SK-N-SH (cell line): ENCODE data around the gene STARD3. TPM values are rescaled to one million over a fixed set of nuclear protein-coding genes. Genes with fewer than 3 reads are reported as not detected.

Source experiments
- CTCF ChIA-PET: fragments of 300-600, 350-600 bp; formaldehyde crosslinking; extraction: SDS; loops from one replicate; lab custom pipeline; 2021; lab: Yijun Ruan, JAX
- POLR2A ChIA-PET: fragments of 350-600 bp; sonication (Branson Sonifier 250); formaldehyde crosslinking; extraction: SDS; loops from one replicate; lab custom pipeline; 2020; ENCODE audit warnings: antibody characterized with exemption, inconsistent platforms; lab: Yijun Ruan, JAX
- DNase-seq: peaks from one replicate; pipeline ENCODE4 v3.0.0; 2012
- H2AFZ ChIP-seq: fragments of 200-600 bp; sonication (generic); 2 replicates; pipeline ENCODE4 v1.8.1; 2016; ENCODE audit warnings: antibody characterized with exemption, mild to moderate bottlenecking, low read depth
- H3F3A ChIP-seq: fragments of 200-600 bp; sonication (generic); replicated peaks from 2 replicates; pipeline ENCODE3; 2016; ENCODE audit warnings: antibody characterized with exemption, mild to moderate bottlenecking; ENCODE audit not compliant: insufficient read depth
- H3K27ac ChIP-seq, 2 experiments: fragments of 200-500 bp in 1 of 2; fragments of 200-600 bp in 1 of 2; sonication (Bioruptor generic) in 1 of 2; sonication (generic), shearing (Covaris generic) in 1 of 2; 2 replicates each; pipeline versions ENCODE4 v1.5.1 to v1.6.1; 2014 to 2016; ENCODE audit warnings: low read depth in 2 of 2, inconsistent platforms in 1 of 2, low read length in 1 of 2, mild to moderate bottlenecking in 1 of 2, mixed read lengths in 1 of 2
- H3K27me3 ChIP-seq: fragments of 200-600 bp; sonication (generic), shearing (Covaris generic); 2 replicates; pipeline ENCODE4 v1.6.1; 2016; ENCODE audit warnings: mixed run types; ENCODE audit not compliant: insufficient read depth
- H3K36me3 ChIP-seq, 2 experiments: fragments of 200-500 bp in 1 of 2; fragments of 200-600 bp in 1 of 2; sonication (Bioruptor generic) in 1 of 2; sonication (generic) in 1 of 2; replicated peaks in 1 of 2; 2 replicates each; pipeline versions ENCODE3 to v1.5.1; 2014 to 2016; ENCODE audit warnings: low read length in 1 of 2, mild to moderate bottlenecking in 1 of 2; ENCODE audit not compliant: insufficient read depth in 2 of 2, control insufficient read depth in 1 of 2
- H3K4me1 ChIP-seq, 2 experiments: fragments of 200-500 bp in 1 of 2; fragments of 200-600 bp in 1 of 2; sonication (Bioruptor generic) in 1 of 2; sonication (generic), shearing (Covaris generic) in 1 of 2; 2 replicates each; pipeline versions ENCODE4 v1.5.1 to v1.6.1; 2014 to 2016; ENCODE audit warnings: low read depth in 1 of 2, low read length in 1 of 2, mixed run types in 1 of 2; ENCODE audit not compliant: insufficient read depth in 2 of 2, control insufficient read depth in 1 of 2
- H3K4me2 ChIP-seq: fragments of 200-600 bp; sonication (generic), shearing (Covaris generic); 2 replicates; pipeline ENCODE4 v1.6.1; 2017; ENCODE audit warnings: mixed run types
- H3K4me3 ChIP-seq, 2 experiments: fragments of 200-500 bp in 1 of 2; fragments of 200-600 bp in 1 of 2; sonication (Bioruptor generic) in 1 of 2; sonication (generic), shearing (Covaris generic) in 1 of 2; 2 replicates each; pipeline versions ENCODE4 v1.5.1 to v1.8.1; 2014 to 2016; ENCODE audit warnings: low read depth in 2 of 2, inconsistent platforms in 1 of 2, low read length in 1 of 2, mild to moderate bottlenecking in 1 of 2, mixed read lengths in 1 of 2, moderate library complexity in 1 of 2
- H3K79me2 ChIP-seq: fragments of 200-600 bp; sonication (generic); 2 replicates; pipeline ENCODE4 v1.8.1; 2017; ENCODE audit warnings: mild to moderate bottlenecking; ENCODE audit not compliant: insufficient read depth
- H3K9ac ChIP-seq: fragments of 200-600 bp; sonication (generic); 2 replicates; pipeline ENCODE4 v1.6.1; 2017; ENCODE audit warnings: mixed run types
- H3K9me2 ChIP-seq: fragments of 200-600 bp; sonication (generic); 2 replicates; pipeline ENCODE4 v1.6.1; 2017; ENCODE audit warnings: mixed run types
- H3K9me3 ChIP-seq: fragments of 200-600 bp; sonication (generic); 2 replicates; pipeline ENCODE4 v1.6.1; 2017; ENCODE audit warnings: mixed run types, mild to moderate bottlenecking, moderate library complexity
- H4K20me1 ChIP-seq: fragments of 200-600 bp; sonication (generic); 2 replicates; pipeline ENCODE4 v1.6.1; 2017; ENCODE audit warnings: mild to moderate bottlenecking, mixed run types; ENCODE audit not compliant: insufficient read depth
- ELF1 ChIP-seq: IDR thresholded peaks from 2 replicates; pipeline ENCODE4 v1.4.0; 2012
- NFIC ChIP-seq: IDR thresholded peaks from 2 replicates; pipeline ENCODE4 v1.4.0; 2012; ENCODE audit warnings: borderline replicate concordance
- PBX3 ChIP-seq: IDR thresholded peaks from 2 replicates; pipeline ENCODE4; 2012
- RAD21 ChIP-seq: IDR thresholded peaks from 2 replicates; pipeline ENCODE4 v1.6.1; 2012; ENCODE audit warnings: mild to moderate bottlenecking, low read length
- RCOR1 ChIP-seq: fragments of 150-350 bp; IDR thresholded peaks from 2 replicates; pipeline ENCODE4 v1.6.1; 2017; ENCODE audit warnings: antibody characterized with exemption, low read length
- RFX5 ChIP-seq: IDR thresholded peaks from 2 replicates; pipeline ENCODE4 v1.6.1; 2012; ENCODE audit warnings: mild to moderate bottlenecking, improper control_type of control experiment, low read length
- SIN3A ChIP-seq: IDR thresholded peaks from 2 replicates; pipeline ENCODE4 v1.6.1; 2012; ENCODE audit warnings: low read depth, mild to moderate bottlenecking, low read length, moderate library complexity, borderline replicate concordance
- SMC3 ChIP-seq: IDR thresholded peaks from 2 replicates; pipeline ENCODE4 v1.6.1; 2012; ENCODE audit warnings: low read depth, low read length, improper control_type of control experiment
- TAF1 ChIP-seq: IDR thresholded peaks from 2 replicates; pipeline ENCODE4 v1.6.1; 2012; ENCODE audit warnings: low read depth, mild to moderate bottlenecking, low read length, moderate library complexity, borderline replicate concordance
- TCF12 ChIP-seq: IDR thresholded peaks from 2 replicates; pipeline ENCODE4 v1.4.0; 2012
- TEAD4 ChIP-seq: IDR thresholded peaks from 2 replicates; pipeline ENCODE4 v1.4.0; 2012; ENCODE audit warnings: mild to moderate bottlenecking, borderline replicate concordance; ENCODE audit not compliant: insufficient read depth
- USF2 ChIP-seq: fragments of 150-350 bp; IDR thresholded peaks from 2 replicates; pipeline ENCODE4 v1.6.1; 2017; ENCODE audit warnings: antibody characterized with exemption, low read length, low read depth, borderline replicate concordance
- YY1 ChIP-seq: IDR thresholded peaks from 2 replicates; pipeline ENCODE4 v1.4.0; 2012; ENCODE audit warnings: low read depth, mild to moderate bottlenecking
- ZBTB33 ChIP-seq: IDR thresholded peaks from 2 replicates; pipeline ENCODE4 v1.4.0; 2012; ENCODE audit warnings: low read depth, borderline replicate concordance
- WGBS: methylation state at CpG from one replicate; pipeline ENCODE4 v1.1.6; 2017; ENCODE audit warnings: low lambda C conversion rate; 5-methylcytosine and 5-hydroxymethylcytosine counted together
- polyA plus RNA-seq, 3 experiments: library from polyadenylated mRNA; depleted of rRNA; stranded (reverse); fragments of >200 nt; gene quantifications; 2 replicates each; pipeline ENCODE4 v1.2.3, GENCODE V29; 2012

STARD3 gene
- polyA plus RNA-seq, 1 of the 3 experiments (the other 2 are of a cell fraction) = 76.8 TPM

GRCh38 chr17:39666231-39666600 is 29.3 kb downstream of the STARD3 start:
- Histone ChIP-seq H3K36me3 (peaks cover 0 to 10% of the 10 kb centered on the region in 2 experiments), H3K4me1 (peaks cover 0 to 10% of the 10 kb centered on the region in 2 experiments; a peak in 1 of 4 replicates), H3F3A (no peaks in the 10 kb centered on the region), H3K79me2 (no peaks in the 10 kb centered on the region), H3K27me3 (no peaks in the 10 kb centered on the region), H3K9ac (no peak overlapping the region), H4K20me1 (no peaks in the 10 kb centered on the region), H3K9me3 (no peaks in the 10 kb centered on the region), H3K4me2 (no peak overlapping the region), H2AFZ (no peak overlapping the region), H3K9me2 (no peaks in the 10 kb centered on the region), H3K27ac (no peak overlapping the region), H3K4me3 (no peak overlapping the region)
- ChIA-PET CTCF (interaction anchor here (0.7 to 15.8 kb wide), 10 partner anchors 9 to 64 kb away, joined by 3 to 279 read pairs (median 6); partner anchors contain the start of genes MIEN1 and PPP1R1B), POLR2A (interaction anchor here (1.2 to 1.3 kb wide), 2 partner anchors 14 to 22 kb away, joined by 3 read pairs; partner anchors contain the start of gene PGAP3)
- no peak for DNase-seq
- WGBS = 90% methylated on average over 2 of the region's 2 CpGs
- TF ChIP-seq TEAD4 (no peak), SIN3A (no peak), SMC3 (no peak), TAF1 (no peak), RAD21 (no peak), USF2 (no peak), TCF12 (no peak), RCOR1 (no peak), PBX3 (no peak), ELF1 (no peak), ZBTB33 (no peak), YY1 (no peak), NFIC (no peak), RFX5 (no peak)
